Kidney tubule cell (primary cell): Measurements from ENCODE around the gene TRAK2.
"Not testable (repeated sequence)": the region's sequence is repeated elsewhere in the genome, so short reads cannot be mapped to it uniquely, and the experiment has no call there.

ENCODE experiments used
- DNase-seq: peaks from one replicate; pipeline ENCODE4 v3.0.0-alpha.2; 2018; ENCODE audit warnings: low spot score

TRAK2 gene

GRCh38 chr2:201415149-201415548 is 36.1 kb downstream of the TRAK2 start:
- DNase-seq = no peak

GRCh38 chr2:201414099-201415023 is 36.9 kb downstream of the TRAK2 start:
- DNase-seq = no peak

GRCh38 chr2:201413552-201413951 is 37.7 kb downstream of the TRAK2 start:
- DNase-seq = no peak

- no peak for DNase-seq
These were observed 38.1 kb downstream of the TRAK2 start for GRCh38 chr2:201413143-201413542.

GRCh38 chr2:201411421-201411820 is 39.8 kb downstream of the TRAK2 start:
- no peak for DNase-seq

- no peak for DNase-seq
These were observed 42.3 kb downstream of the TRAK2 start for GRCh38 chr2:201408931-201409330.

GRCh38 chr2:201407265-201407664 is 44.0 kb downstream of the TRAK2 start:
- DNase-seq = no peak

- peak; percentile 46 for DNase-seq
These were observed 45.1 kb downstream of the TRAK2 start for GRCh38 chr2:201406077-201406662.

- DNase-seq = peak; percentile 33
These were observed 46.5 kb downstream of the TRAK2 start for GRCh38 chr2:201404699-201405280.

- peak; percentile 64 for DNase-seq
These were observed 47.4 kb downstream of the TRAK2 start for GRCh38 chr2:201403880-201404279.

- DNase-seq = peak; percentile 56
These were observed 48.4 kb downstream of the TRAK2 start for GRCh38 chr2:201402651-201403562.

- no peak for DNase-seq
These were observed 49.4 kb downstream of the TRAK2 start for GRCh38 chr2:201401815-201402214.

GRCh38 chr2:201396595-201396994 is 54.7 kb downstream of the TRAK2 start:
- DNase-seq = peak; percentile 13

- DNase-seq = no peak
These were observed 68.1 kb downstream of the TRAK2 start for GRCh38 chr2:201383136-201383535.

GRCh38 chr2:201378496-201379397 is 72.5 kb downstream of the TRAK2 start:
- DNase-seq = no peak

- no peak for DNase-seq
These were observed 74.0 kb downstream of the TRAK2 start for GRCh38 chr2:201377218-201377617.

GRCh38 chr2:201369775-201370174 is 81.5 kb downstream of the TRAK2 start:
- no peak for DNase-seq

- not testable (repeated sequence) for DNase-seq
These were observed 81.9 kb downstream of the TRAK2 start for GRCh38 chr2:201369318-201369717.

GRCh38 chr2:201366146-201366545 is 85.1 kb downstream of the TRAK2 start:
- DNase-seq = no peak

GRCh38 chr2:201363857-201364560 is 87.2 kb downstream of the TRAK2 start:
- peak; percentile 70 for DNase-seq
